Kidney (tissue), 14 donors: ENCODE data around the gene GRIK2. TPM values are rescaled to one million over a fixed set of nuclear protein-coding genes. Genes with fewer than 3 reads are reported as not detected.

Experiments
- DNase-seq, 5 donors: peaks; one replicate each; pipeline ENCODE4 v3.0.0-alpha.2; 2013 to 2020
- FAIRE-seq: peaks from 2 replicates; lab custom pipeline; 2012; peaks lifted over from hg19 to GRCh38; lab: Jason Lieb, UNC
- H3K27ac ChIP-seq, 2 donors: one replicate each; pipeline ENCODE4 v1.7.0; 2013; ENCODE audit warnings: low read depth in 2 of 2, low read length in 2 of 2, inconsistent platforms in 1 of 2
- H3K27me3 ChIP-seq: one replicate; pipeline ENCODE4 v1.7.1; 2013; ENCODE audit warnings: low read length, inconsistent platforms; ENCODE audit not compliant: control insufficient read depth, insufficient read depth
- H3K36me3 ChIP-seq, 3 donors: one replicate each; pipeline versions ENCODE4 v1.7.0 to v1.7.1; 2013; ENCODE audit warnings: low read length in 3 of 3, control low read depth in 1 of 3, inconsistent platforms in 1 of 3; ENCODE audit not compliant: insufficient read depth in 3 of 3, control insufficient read depth in 2 of 3
- H3K4me1 ChIP-seq, 3 donors: one replicate each; pipeline versions ENCODE4 v1.7.0 to v1.7.1; 2013; ENCODE audit warnings: low read length in 3 of 3, inconsistent platforms in 1 of 3, low read depth in 1 of 3; ENCODE audit not compliant: control insufficient read depth in 2 of 3, insufficient read depth in 2 of 3
- H3K4me3 ChIP-seq, 3 donors: one replicate each; pipeline versions ENCODE4 v1.7.0 to v1.8.1; 2013; ENCODE audit warnings: low read length in 3 of 3, control low read depth in 1 of 3, inconsistent platforms in 1 of 3
- H3K9ac ChIP-seq, 3 donors: one replicate each; pipeline versions ENCODE4 v1.7.0 to v1.7.1; 2013; ENCODE audit warnings: low read length in 3 of 3, control low read depth in 1 of 3, inconsistent platforms in 1 of 3
- H3K9me3 ChIP-seq, 3 donors: one replicate each; pipeline versions ENCODE4 v1.7.0 to v1.7.1; 2013; ENCODE audit warnings: low read length in 3 of 3, control low read depth in 1 of 3, inconsistent platforms in 1 of 3; ENCODE audit not compliant: control insufficient read depth in 2 of 3, insufficient read depth in 1 of 3
- CTCF ChIP-seq: IDR thresholded peaks from 3 replicates; pipeline ENCODE4 v1.5.1; 2012; ENCODE audit warnings: mild to moderate bottlenecking, moderate library complexity, borderline replicate concordance; ENCODE audit not compliant: insufficient read depth; ENCODE audit errors: extremely low read depth
- intact Hi-C: fragments of 100-400 bp; cut with DNase I; formaldehyde crosslinking; loops from one replicate; pipeline ENCODE4 v1.11.1; 2022
- polyA plus RNA-seq: library from polyadenylated mRNA; stranded (reverse); fragments of 350-450 nt; fragmentation: Illumina TruSeq; extraction: RNeasy Lipid Tissue Mini Kit (QIAGEN cat#74804); gene quantifications from one replicate; pipeline ENCODE4 v1.2.3, GENCODE V29; 2014; ENCODE audit warnings: low read depth, low replicate concordance; ENCODE audit not compliant: insufficient read depth
- total RNA-seq: library from RNA; stranded (reverse); fragmentation: NEBNext Ultra II Directional; extraction: Animal tissue kit (Norgen Biotek cat#: 25700); gene quantifications from one replicate; pipeline ENCODE4 v1.2.1, GENCODE V29; 2021
- donor health status: control.
- donor health status: control.
- donor health status: control.
- donor health status: control.
- donor health status: control.
- donor health status: DM: yes; HTN: yes; CAD: no.
- donor health status: Normal renal cell carcinoma (clear cell type).

Gene GRIK2
- total and polyA plus RNA-seq, 2 donors from 2014 or later, result 0.82 to 1.4 TPM

- Histone ChIP-seq H3K27me3 (no peaks in the 10 kb centered on the region), H3K36me3 (no peaks in the 10 kb centered on the region), H3K4me1 (no peaks in the 10 kb centered on the region), H3K9ac (no peak overlapping the region), H3K27ac (no peak overlapping the region), H3K9me3 (no peaks in the 10 kb centered on the region), H3K4me3 (no peak overlapping the region)
- TF ChIP-seq CTCF, result no peak
- no peak for DNase-seq
- intact Hi-C loops, result no loop called here
- FAIRE-seq, result no peak
Observed at GRCh38 chr6:101722991-101723579, 329.6 kb downstream of the GRIK2 start.

GRCh38 chr6:101728388-101728787 lies 334.9 kb downstream of the GRIK2 start:
- no peak overlapping the region for H3K27ac ChIP-seq

GRCh38 chr6:101728956-101729355 lies 335.4 kb downstream of the GRIK2 start:
- intact Hi-C loops, result no loop called here
- Histone ChIP-seq H3K9ac (no peak overlapping the region), H3K27ac (no peak overlapping the region), H3K27me3 (no peaks in the 10 kb centered on the region), H3K9me3 (no peaks in the 10 kb centered on the region), H3K4me3 (no peak overlapping the region), H3K36me3 (no peaks in the 10 kb centered on the region), H3K4me1 (no peaks in the 10 kb centered on the region)
- no peak for FAIRE-seq
- no peak for TF ChIP-seq CTCF
- DNase-seq, result no peak

More at GRCh38 chr6:101728388-101728787, 334.9 kb downstream of the GRIK2 start:
- DNase-seq (no peak), FAIRE-seq (no peak)
- H3K4me3 ChIP-seq, result no peak overlapping the region
- no peak overlapping the region for H3K9ac ChIP-seq
- TF ChIP-seq CTCF, result no peak
- no peaks in the 10 kb centered on the region for H3K9me3 ChIP-seq
- H3K4me1 ChIP-seq, result no peaks in the 10 kb centered on the region
- intact Hi-C loops, result no loop called here
- H3K27me3 ChIP-seq, result no peaks in the 10 kb centered on the region
- no peaks in the 10 kb centered on the region for H3K36me3 ChIP-seq

GRCh38 chr6:101730954-101731353 lies 337.4 kb downstream of the GRIK2 start:
- no peak for FAIRE-seq

More at GRCh38 chr6:101730954-101731353, 337.4 kb downstream of the GRIK2 start:
- no peak overlapping the region for H3K9ac ChIP-seq
- TF ChIP-seq CTCF, result no peak
- intact Hi-C loops, result no loop called here
- H3K27ac ChIP-seq, result no peak overlapping the region
- DNase-seq, result no peak
- no peak overlapping the region for H3K4me3 ChIP-seq
- H3K27me3 ChIP-seq, result no peaks in the 10 kb centered on the region
- no peaks in the 10 kb centered on the region for H3K36me3 ChIP-seq
- no peaks in the 10 kb centered on the region for H3K9me3 ChIP-seq
- H3K4me1 ChIP-seq, result no peaks in the 10 kb centered on the region
